ENCODE measurements around the gene HSF2BP. TPM values are rescaled to one million over a fixed set of nuclear protein-coding genes. Genes with fewer than 3 reads are reported as not detected.

The HSF2BP gene
- total and polyA plus RNA-seq, 8 donors = 0.23 to 1.5 (median 0.31) TPM; not detected in 3

DNA sequence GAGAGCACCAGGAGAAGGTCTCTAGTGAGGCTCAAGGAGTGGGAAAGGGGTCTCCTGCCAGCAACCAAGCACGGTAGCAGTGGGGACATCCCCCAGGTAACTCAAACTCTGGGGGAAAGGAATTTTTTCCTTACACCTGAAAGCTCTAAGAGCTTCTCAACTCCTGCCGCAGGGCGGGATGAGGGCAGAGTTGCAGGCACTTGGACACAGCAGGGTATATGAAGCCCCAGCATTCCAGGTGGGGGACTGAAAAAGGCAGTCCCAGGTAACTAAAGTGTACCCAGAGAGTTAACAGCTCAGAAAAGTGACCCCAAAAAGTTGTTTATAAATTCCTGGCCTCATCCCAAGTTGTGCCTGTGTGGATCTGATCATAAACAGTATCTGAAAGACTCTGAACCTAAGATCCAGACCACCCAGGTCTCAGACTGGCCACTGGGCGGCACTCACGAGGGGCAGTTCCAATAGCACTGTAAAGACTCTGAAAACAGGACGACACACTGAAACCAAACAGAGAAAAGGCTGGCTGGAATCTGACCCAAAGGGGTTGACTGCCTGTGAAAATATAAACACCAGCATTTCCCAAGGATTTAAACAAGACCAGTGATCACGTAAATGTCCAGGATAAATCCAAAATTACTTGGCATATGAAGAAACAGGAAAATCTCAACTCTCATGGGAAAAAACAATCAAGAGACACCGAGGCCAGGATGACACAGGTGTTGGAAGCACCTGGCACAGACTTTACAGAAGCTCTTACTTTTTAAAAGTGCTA lies 47.5 kb downstream of the HSF2BP start:
- Histone ChIP-seq H3K9me3 (no peaks in the 10 kb centered on the region), H3K27ac (peak overlapping the region in 3 of 5 donors; percentile 10 to 63 (median 49))

DNA sequence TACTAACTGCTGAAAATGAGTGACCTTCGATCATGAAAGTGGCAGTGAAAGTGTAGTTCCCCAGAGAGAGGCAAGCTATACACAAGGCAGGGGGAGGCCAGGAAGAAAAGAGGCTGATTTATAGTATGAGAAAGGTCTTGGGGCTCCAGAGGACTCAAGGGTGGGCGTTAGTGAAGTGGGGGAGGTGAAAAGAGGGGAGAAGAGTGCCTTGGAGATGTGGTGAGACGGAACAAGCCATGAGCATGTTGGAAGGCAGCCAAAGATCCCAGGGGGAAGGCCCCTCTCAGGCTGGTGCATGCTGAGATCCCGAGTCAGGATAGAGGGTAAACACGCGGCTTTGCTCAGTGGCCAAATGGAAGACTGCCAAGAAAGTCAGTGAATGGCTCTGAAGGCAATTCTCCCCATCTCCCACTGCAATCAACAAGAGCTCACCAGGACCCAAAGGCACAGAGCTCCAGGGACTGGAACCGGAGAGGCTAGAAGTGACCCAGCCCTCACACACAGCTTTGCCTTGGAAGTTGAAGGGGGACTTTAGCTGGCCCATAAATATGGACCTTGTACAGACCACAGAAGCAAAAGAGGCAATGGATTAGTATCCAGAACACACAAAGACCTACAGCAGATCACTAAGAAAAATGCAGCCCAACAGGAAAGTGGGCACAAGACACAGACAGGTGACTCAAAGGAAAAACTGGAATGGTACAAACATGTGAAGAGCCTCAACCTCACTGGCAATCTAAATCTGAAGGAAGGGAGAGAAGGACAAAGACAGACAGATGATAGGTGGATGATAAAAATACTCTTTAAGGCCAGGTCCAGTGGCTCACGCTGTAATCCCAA lies 49.6 kb downstream of the HSF2BP start:
- Histone ChIP-seq H3K4me1 (peaks cover 26 to 43% (median 32%) of the 10 kb centered on the region in 4 donors), H3K27me3 (no peaks in the 10 kb centered on the region), H3K4me3 (no peak overlapping the region), H3K27ac (peak overlapping the region in 4 of 5 donors; percentile 18 to 68 (median 46)), H3K9me3 (no peaks in the 10 kb centered on the region), H3K36me3 (no peaks in the 10 kb centered on the region)
- 23 to 36% (median 29%) methylated on average over 8 of the region's 8 CpGs for WGBS, 5 donors
- intact Hi-C loops (cut with DNase I; ENCODE audit: low total_unique reads) = no loop called here
- DNase-seq = peak; percentile 84 to 91
- TF ChIP-seq POLR2A (IDR thresholded peaks at IDR 0.05) (no peak), POLR2AphosphoS5 (IDR thresholded peaks at IDR 0.05) (peak in 1 of 3 donors; percentile 31)

More for the DNA sequence above, 47.5 kb downstream of the HSF2BP start:
- Histone ChIP-seq H3K36me3 (no peaks in the 10 kb centered on the region), H3K4me3 (no peak overlapping the region), H3K27me3 (no peaks in the 10 kb centered on the region), H3K4me1 (peaks cover 26 to 43% (median 32%) of the 10 kb centered on the region in 4 donors)
- 35 to 40% (median 39%) methylated on average over 8 of the region's 8 CpGs for WGBS, 5 donors
- peak; percentile 78 to 87 for DNase-seq
- intact Hi-C loops (cut with DNase I; ENCODE audit: low total_unique reads) = no loop called here
- no peak for TF ChIP-seq POLR2A (IDR thresholded peaks at IDR 0.05)
- TF ChIP-seq, protein P1, sequence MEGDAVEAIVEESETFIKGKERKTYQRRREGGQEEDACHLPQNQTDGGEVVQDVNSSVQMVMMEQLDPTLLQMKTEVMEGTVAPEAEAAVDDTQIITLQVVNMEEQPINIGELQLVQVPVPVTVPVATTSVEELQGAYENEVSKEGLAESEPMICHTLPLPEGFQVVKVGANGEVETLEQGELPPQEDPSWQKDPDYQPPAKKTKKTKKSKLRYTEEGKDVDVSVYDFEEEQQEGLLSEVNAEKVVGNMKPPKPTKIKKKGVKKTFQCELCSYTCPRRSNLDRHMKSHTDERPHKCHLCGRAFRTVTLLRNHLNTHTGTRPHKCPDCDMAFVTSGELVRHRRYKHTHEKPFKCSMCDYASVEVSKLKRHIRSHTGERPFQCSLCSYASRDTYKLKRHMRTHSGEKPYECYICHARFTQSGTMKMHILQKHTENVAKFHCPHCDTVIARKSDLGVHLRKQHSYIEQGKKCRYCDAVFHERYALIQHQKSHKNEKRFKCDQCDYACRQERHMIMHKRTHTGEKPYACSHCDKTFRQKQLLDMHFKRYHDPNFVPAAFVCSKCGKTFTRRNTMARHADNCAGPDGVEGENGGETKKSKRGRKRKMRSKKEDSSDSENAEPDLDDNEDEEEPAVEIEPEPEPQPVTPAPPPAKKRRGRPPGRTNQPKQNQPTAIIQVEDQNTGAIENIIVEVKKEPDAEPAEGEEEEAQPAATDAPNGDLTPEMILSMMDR (IDR thresholded peaks at IDR 0.05) = peak in 5 of 7 experiments; percentile 60 to 68 (median 65)
- TF ChIP-seq POLR2AphosphoS5 (IDR thresholded peaks at IDR 0.05) = no peak

DNA sequence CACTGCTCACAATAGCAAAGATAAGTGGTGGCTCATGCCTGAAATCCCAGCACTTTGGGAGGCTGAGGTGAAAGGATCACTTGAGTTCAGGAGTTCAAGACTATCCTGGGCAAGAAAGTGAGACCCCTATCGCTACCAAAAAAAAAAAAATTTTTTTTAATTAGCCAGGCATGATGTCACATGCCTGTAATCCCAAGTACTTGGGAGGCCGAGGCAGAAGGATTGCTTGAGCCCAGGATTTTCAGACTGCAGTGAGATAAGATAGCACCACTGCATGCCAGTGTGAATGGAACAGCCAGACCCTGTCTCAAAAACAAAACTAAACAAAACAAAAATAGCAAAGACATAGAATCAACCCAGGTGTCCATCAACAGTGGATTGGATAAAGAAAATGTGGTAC lies 50.6 kb downstream of the HSF2BP start:
- H3K4me3 ChIP-seq = no peak overlapping the region
- TF ChIP-seq, protein P1 (IDR thresholded peaks at IDR 0.05) = no peak
- no peak for TF ChIP-seq POLR2A (IDR thresholded peaks at IDR 0.05)
- TF ChIP-seq POLR2AphosphoS5 (IDR thresholded peaks at IDR 0.05) = no peak
- no peak for TF ChIP-seq EP300 (IDR thresholded peaks at IDR 0.05)
- 65 to 90% (median 72%) methylated on average over 2 of the region's 2 CpGs for WGBS, 5 donors
- no peaks in the 10 kb centered on the region for H3K9me3 ChIP-seq
- H3K27me3 ChIP-seq = no peaks in the 10 kb centered on the region
- no peak for DNase-seq
- peaks cover 26 to 43% (median 34%) of the 10 kb centered on the region in 4 donors for H3K4me1 ChIP-seq
- peak overlapping the region in 1 of 5 donors; percentile 68 for H3K27ac ChIP-seq
- H3K36me3 ChIP-seq = no peaks in the 10 kb centered on the region
- intact Hi-C loops (cut with DNase I; ENCODE audit: low total_unique reads) = no loop called here

DNA sequence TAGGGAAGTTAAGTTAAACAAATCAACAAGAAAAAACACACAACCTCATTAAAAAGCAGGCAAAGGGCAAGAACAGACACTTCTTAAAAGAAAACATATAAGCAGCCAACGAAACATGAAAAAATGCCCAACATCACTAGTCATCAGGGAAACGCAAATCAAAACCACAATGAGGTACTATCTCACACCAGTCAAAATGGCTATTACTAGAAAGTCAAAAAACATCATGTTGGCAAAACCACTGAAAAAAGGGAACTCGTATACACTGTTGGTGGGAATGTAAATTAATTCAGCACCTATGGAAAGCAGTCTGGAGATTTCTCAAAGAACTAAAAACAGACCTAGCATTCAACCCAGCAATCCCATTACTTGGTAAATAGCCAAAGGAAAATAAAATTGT lies 51.1 kb downstream of the HSF2BP start:
- intact Hi-C loops (cut with DNase I; ENCODE audit: low total_unique reads) = no loop called here
- DNase-seq = no peak
- 61 to 85% (median 73%) methylated on average over 3 of the region's 3 CpGs for WGBS, 5 donors
- no peak for TF ChIP-seq POLR2A (IDR thresholded peaks at IDR 0.05)
- TF ChIP-seq, protein P1 (IDR thresholded peaks at IDR 0.05) = no peak
- TF ChIP-seq EP300 (IDR thresholded peaks at IDR 0.05) = no peak
- no peak for TF ChIP-seq POLR2AphosphoS5 (IDR thresholded peaks at IDR 0.05)
- H3K4me1 ChIP-seq = peaks cover 26 to 43% (median 34%) of the 10 kb centered on the region in 4 donors
- H3K27ac ChIP-seq = no peak overlapping the region
- no peaks in the 10 kb centered on the region for H3K36me3 ChIP-seq
- H3K9me3 ChIP-seq = no peaks in the 10 kb centered on the region
- no peaks in the 10 kb centered on the region for H3K27me3 ChIP-seq
- no peak overlapping the region for H3K4me3 ChIP-seq

Measured in stomach (tissue), 9 donors.